GM12892 (cell line): ENCODE results near the gene PPIL1.

Source experiments
- POLR2A ChIP-seq: IDR thresholded peaks from 2 replicates; pipeline ENCODE4 v1.6.1; 2011; ENCODE audit warnings: low read depth, low read length, control low read depth
- POLR2AphosphoS5 ChIP-seq: IDR thresholded peaks from 2 replicates; pipeline ENCODE4 v1.6.1; 2011; ENCODE audit warnings: low read depth, low read length, control low read depth
- TAF1 ChIP-seq: IDR thresholded peaks from 2 replicates; pipeline ENCODE4 v1.6.1; 2011; ENCODE audit warnings: low read depth, mild to moderate bottlenecking, control low read depth, low read length, borderline replicate concordance

DNA sequence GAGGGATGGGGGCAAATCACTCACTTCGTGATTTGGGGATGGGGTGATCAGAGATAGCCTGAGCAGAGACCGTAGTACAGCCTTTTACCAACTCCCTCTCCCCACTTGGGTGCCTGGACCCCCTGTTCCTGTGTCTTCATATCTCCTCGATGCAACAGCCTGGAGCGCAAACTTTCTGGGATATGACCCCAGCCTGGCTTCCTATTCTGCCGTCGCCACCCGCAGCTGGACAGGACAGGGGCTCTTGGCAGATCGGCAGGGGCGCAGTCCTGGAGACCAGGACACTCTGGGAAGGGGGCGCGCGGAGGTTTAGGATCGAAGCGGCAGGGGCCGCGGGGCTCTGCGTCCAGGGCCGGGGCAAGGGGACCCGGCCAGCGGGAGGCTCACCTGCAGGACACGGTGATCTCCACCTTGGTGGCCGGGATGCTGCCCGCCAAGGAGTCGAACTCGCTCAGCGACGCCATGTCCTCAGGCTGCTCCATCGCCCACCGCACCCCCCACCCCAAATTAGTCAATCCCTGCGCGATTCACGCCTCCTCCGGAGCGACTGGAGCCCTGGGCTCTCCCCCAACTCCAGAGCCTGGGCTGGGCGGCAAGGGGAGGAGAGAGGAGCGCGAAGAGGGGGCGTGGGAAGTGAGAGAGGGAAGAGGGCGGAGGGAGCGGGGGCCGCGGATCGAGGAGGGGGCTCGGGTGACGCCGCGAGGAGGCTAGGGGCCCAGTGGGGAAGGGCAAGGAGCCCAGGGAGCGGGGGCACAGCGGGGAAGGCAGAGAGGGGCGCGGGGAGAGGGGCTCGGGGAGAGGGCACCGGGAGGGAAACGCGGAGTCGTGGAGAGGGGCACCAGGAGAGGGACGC, 35.5 kb downstream of the PPIL1 start, which contains the start of gene CPNE5:
- TF ChIP-seq POLR2A (no peak), POLR2AphosphoS5 (no peak), TAF1 (no peak)
